Esophagus squamous epithelium (tissue), 5 donors: ENCODE results near the gene GALNT6. TPM values are rescaled to one million over a fixed set of nuclear protein-coding genes. Genes with fewer than 3 reads are reported as not detected.

Experiments
- DNase-seq: peaks from one replicate; lab custom pipeline; 2025; lab: John Stamatoyannopoulos, UW
- H3K27ac ChIP-seq, 4 donors: fragments of 200-600 bp; sonication (generic); one replicate each; pipeline ENCODE4 v1.5.1; 2016 to 2019; ENCODE audit warnings: mild to moderate bottlenecking in 1 of 4
- H3K27me3 ChIP-seq, 4 donors: fragments of 200-600 bp; sonication (generic); 1 replicate in 3 of 4; 2 replicates in 1 of 4; pipeline versions ENCODE4 v1.5.1 to v1.6.0; 2017 to 2021; ENCODE audit warnings: antibody characterized with exemption in 1 of 4
- H3K36me3 ChIP-seq, 3 donors: fragments of 200-600 bp; sonication (generic); one replicate each; pipeline ENCODE4 v1.5.1; 2016 to 2019
- H3K4me1 ChIP-seq, 3 donors: fragments of 200-600 bp; sonication (generic); one replicate each; pipeline ENCODE4 v1.5.1; 2017 to 2019
- H3K4me3 ChIP-seq, 4 donors: fragments of 200-600 bp; sonication (generic); 1 replicate in 3 of 4; 2 replicates in 1 of 4; pipeline ENCODE4 v1.5.1; 2016 to 2019; ENCODE audit warnings: mild to moderate bottlenecking in 2 of 4, moderate library complexity in 1 of 4
- H3K9me3 ChIP-seq, 3 donors: fragments of 200-600 bp; sonication (generic); one replicate each; pipeline ENCODE4 v1.5.1; 2016 to 2019
- CTCF ChIP-seq, 6 experiments: fragments of 450-650 bp in 4 of 6; fragments of 200-600 bp in 2 of 6; sonication (generic) in 2 of 6; IDR thresholded peaks; one replicate each; pipeline ENCODE4 v1.5.1; 2016 to 2019; ENCODE audit warnings: antibody characterized with exemption in 6 of 6, mild to moderate bottlenecking in 4 of 6, moderate library complexity in 4 of 6
- POLR2A ChIP-seq, 4 donors: fragments of 450-650 bp; IDR thresholded peaks; one replicate each; pipeline ENCODE4 v1.6.1; 2017; ENCODE audit warnings: antibody characterized with exemption in 4 of 4, mild to moderate bottlenecking in 4 of 4, moderate library complexity in 3 of 4
- WGBS, 2 donors: methylation state at CpG; one replicate each; pipeline ENCODE4 v1.1.5; 2018; 5-methylcytosine and 5-hydroxymethylcytosine counted together
- intact Hi-C: fragments of 100-400 bp; cut with DNase I; formaldehyde crosslinking; loops from one replicate; pipeline ENCODE4 v1.15.0; 2022
- total RNA-seq, 4 donors: library from RNA; depleted of rRNA; stranded (reverse); fragments of >200 nt; gene quantifications; one replicate each; pipeline ENCODE4 v1.1.0, GENCODE V29; 2016
- donor health status: DM: yes; HTN: yes; CAD: no.

The GALNT6 gene
- total RNA-seq, 4 donors from 2014 or later: 1.7 to 26.7 (median 10.2) TPM

- Histone ChIP-seq H3K27me3 (peaks cover 0 to 37% (median 0%) of the 10 kb centered on the region in 4 donors), H3K27ac (no peak overlapping the region), H3K36me3 (no peaks in the 10 kb centered on the region), H3K9me3 (no peaks in the 10 kb centered on the region), H3K4me3 (no peak overlapping the region), H3K4me1 (peaks cover 0 to 21% (median 0%) of the 10 kb centered on the region in 3 donors)
- intact Hi-C loops: no loop called here
- TF ChIP-seq CTCF (IDR thresholded peaks at IDR 0.05): no peak
- TF ChIP-seq POLR2A (IDR thresholded peaks at IDR 0.05): no peak
- WGBS, 2 donors: 76 to 81% methylated on average over 4 of the region's 4 CpGs
- no peak for DNase-seq
These were observed 6.5 kb upstream of the GALNT6 start for GRCh38 chr12:51397670-51398069.

GRCh38 chr12:51395283-51396230 lies 4.4 kb upstream of the GALNT6 start:
- H3K27ac ChIP-seq: peak overlapping the region in 2 of 4 donors; percentile 39 to 60
- TF ChIP-seq CTCF (IDR thresholded peaks at IDR 0.05) (no peak), POLR2A (IDR thresholded peaks at IDR 0.05) (no peak)
- H3K27me3 ChIP-seq: peaks cover 0 to 46% (median 0%) of the 10 kb centered on the region in 4 donors
- intact Hi-C loops: no loop called here
- WGBS, 2 donors: 59 to 69% methylated on average over 7 to 8 of the region's 8 CpGs
- H3K4me3 ChIP-seq: no peak overlapping the region
- no peaks in the 10 kb centered on the region for H3K36me3 ChIP-seq
- H3K9me3 ChIP-seq: no peaks in the 10 kb centered on the region
- DNase-seq: no peak
- H3K4me1 ChIP-seq: peaks cover 3 to 42% (median 8%) of the 10 kb centered on the region in 3 donors

GRCh38 chr12:51393676-51394545 lies 2.7 kb upstream of the GALNT6 start:
- TF ChIP-seq CTCF (IDR thresholded peaks at IDR 0.05) (no peak), POLR2A (IDR thresholded peaks at IDR 0.05) (peak in 1 of 4 donors; percentile 19)
- no peaks in the 10 kb centered on the region for H3K36me3 ChIP-seq
- intact Hi-C loops: no loop called here
- peaks cover 0 to 47% (median 0%) of the 10 kb centered on the region in 4 donors for H3K27me3 ChIP-seq
- peaks cover 3 to 57% (median 8%) of the 10 kb centered on the region in 3 donors for H3K4me1 ChIP-seq
- H3K27ac ChIP-seq: peak overlapping the region; percentile 46 to 60 (median 54)
- H3K4me3 ChIP-seq: no peak overlapping the region
- no peak for DNase-seq
- no peaks in the 10 kb centered on the region for H3K9me3 ChIP-seq
- 60 to 77% methylated on average over 11 to 14 of the region's 14 CpGs for WGBS, 2 donors

GRCh38 chr12:51392556-51393237 lies 1.5 kb upstream of the GALNT6 start:
- TF ChIP-seq CTCF (IDR thresholded peaks at IDR 0.05): peak in 1 of 6 experiments; percentile 18
- TF ChIP-seq POLR2A (IDR thresholded peaks at IDR 0.05): no peak
- peak overlapping the region in 3 of 4 donors; percentile 56 to 67 (median 62) for H3K4me3 ChIP-seq
- peaks cover 6 to 70% (median 12%) of the 10 kb centered on the region in 3 donors for H3K4me1 ChIP-seq
- H3K27me3 ChIP-seq: peaks cover 0 to 41% (median 0%) of the 10 kb centered on the region in 4 donors
- WGBS, 2 donors: 50 to 51% methylated on average over 20 of the region's 22 CpGs
- no peak for DNase-seq
- H3K36me3 ChIP-seq: no peaks in the 10 kb centered on the region
- intact Hi-C loops: no loop called here
- H3K9me3 ChIP-seq: no peaks in the 10 kb centered on the region
- H3K27ac ChIP-seq: no peak overlapping the region
